H9 (cell line): ENCODE data around the gene KCNE2. TPM values are rescaled to one million over a fixed set of nuclear protein-coding genes. Genes with fewer than 3 reads are reported as not detected.

Source experiments
- DNase-seq: peaks from one replicate; pipeline ENCODE4 v3.0.0-alpha.2; 2017
- H2AFZ ChIP-seq: one replicate; pipeline ENCODE4 v1.6.1; 2013; ENCODE audit warnings: mild to moderate bottlenecking, low read length, control low read depth, moderate library complexity
- H2AK5ac ChIP-seq: 2 replicates; pipeline ENCODE4 v1.6.1; 2013; ENCODE audit warnings: low read length, control low read depth, mixed read lengths; ENCODE audit not compliant: insufficient read length
- H2BK120ac ChIP-seq: one replicate; pipeline ENCODE4 v1.6.1; 2013; ENCODE audit warnings: low read depth, mild to moderate bottlenecking, low read length, control low read depth, inconsistent platforms; ENCODE audit not compliant: poor library complexity, severe bottlenecking
- H2BK12ac ChIP-seq: 2 replicates; pipeline ENCODE4 v1.6.1; 2013; ENCODE audit warnings: low read length, control low read depth, mixed read lengths, low read depth; ENCODE audit not compliant: insufficient read length
- H2BK15ac ChIP-seq: 2 replicates; pipeline ENCODE4 v1.6.1; 2013; ENCODE audit warnings: low read depth, low read length, control low read depth
- H2BK20ac ChIP-seq: one replicate; pipeline ENCODE4 v1.6.1; 2013; ENCODE audit warnings: low read depth, mild to moderate bottlenecking, low read length, control low read depth, inconsistent platforms; ENCODE audit not compliant: poor library complexity, severe bottlenecking
- H2BK5ac ChIP-seq: 2 replicates; pipeline ENCODE4 v1.6.1; 2013; ENCODE audit warnings: low read length, control low read depth, mixed read lengths; ENCODE audit not compliant: insufficient read length
- H3K14ac ChIP-seq: 2 replicates; pipeline ENCODE4 v1.6.1; 2013; ENCODE audit warnings: low read length, control low read depth; ENCODE audit not compliant: insufficient read depth
- H3K18ac ChIP-seq: 2 replicates; pipeline ENCODE4 v1.6.1; 2013; ENCODE audit warnings: low read depth, mild to moderate bottlenecking, mixed read lengths, low read length, control low read depth; ENCODE audit not compliant: insufficient read length
- H3K23ac ChIP-seq: 2 replicates; pipeline ENCODE4 v1.6.1; 2013; ENCODE audit warnings: low read length, control low read depth, mixed read lengths, low read depth; ENCODE audit not compliant: insufficient read length
- H3K23me2 ChIP-seq: 2 replicates; pipeline ENCODE4 v1.6.1; 2013; ENCODE audit warnings: low read depth, mild to moderate bottlenecking, mixed read lengths, low read length, control low read depth; ENCODE audit not compliant: insufficient read length, poor library complexity, severe bottlenecking
- H3K27ac ChIP-seq: 2 replicates; pipeline ENCODE4 v1.5.1; 2013; ENCODE audit warnings: low read length, control low read depth, mixed read lengths, low read depth; ENCODE audit not compliant: insufficient read length
- H3K27me3 ChIP-seq: 2 replicates; pipeline ENCODE4 v1.6.1; 2013; ENCODE audit warnings: low read length, control low read depth, inconsistent platforms; ENCODE audit not compliant: insufficient read depth
- H3K4ac ChIP-seq: 2 replicates; pipeline ENCODE4 v1.6.1; 2013; ENCODE audit warnings: low read depth, mild to moderate bottlenecking, control low read depth, inconsistent platforms, low read length, moderate library complexity
- H3K4me1 ChIP-seq: 2 replicates; pipeline ENCODE4 v1.6.1; 2013; ENCODE audit warnings: low read length, control low read depth, inconsistent platforms; ENCODE audit not compliant: insufficient read depth
- H3K4me2 ChIP-seq: 2 replicates; pipeline ENCODE4 v1.6.1; 2013; ENCODE audit warnings: low read length, control low read depth, mixed read lengths; ENCODE audit not compliant: insufficient read length, insufficient read depth
- H3K56ac ChIP-seq: 2 replicates; pipeline ENCODE4 v1.6.1; 2013; ENCODE audit warnings: low read depth, mild to moderate bottlenecking, mixed read lengths, low read length, control low read depth; ENCODE audit not compliant: insufficient read length
- H3K79me1 ChIP-seq: 2 replicates; pipeline ENCODE4 v1.6.1; 2013; ENCODE audit warnings: low read depth, mild to moderate bottlenecking, moderate library complexity, low read length, control low read depth, inconsistent platforms; ENCODE audit not compliant: insufficient read depth, poor library complexity, severe bottlenecking
- H3K79me2 ChIP-seq: 2 replicates; pipeline ENCODE4 v1.6.1; 2013; ENCODE audit warnings: low read length, control low read depth, inconsistent platforms; ENCODE audit not compliant: insufficient read depth
- H3K9ac ChIP-seq: 2 replicates; pipeline ENCODE4 v1.6.1; 2013; ENCODE audit warnings: low read length, control low read depth, mixed read lengths; ENCODE audit not compliant: insufficient read length; ENCODE audit errors: extremely low read depth
- H3K9me3 ChIP-seq: one replicate; pipeline ENCODE4 v1.6.1; 2013; ENCODE audit warnings: low read depth, low read length, inconsistent platforms; ENCODE audit not compliant: control insufficient read depth
- H3T11ph ChIP-seq: one replicate; pipeline ENCODE4 v1.6.1; 2013; ENCODE audit warnings: mild to moderate bottlenecking, low read length, control low read depth, inconsistent platforms
- H4K20me1 ChIP-seq: one replicate; pipeline ENCODE4 v1.6.1; 2013; ENCODE audit not compliant: control insufficient read depth, insufficient read length, insufficient read depth
- H4K5ac ChIP-seq: 2 replicates; pipeline ENCODE4 v1.6.1; 2013; ENCODE audit warnings: low read depth, mild to moderate bottlenecking, mixed read lengths, low read length, control low read depth; ENCODE audit not compliant: insufficient read length
- H4K8ac ChIP-seq: replicated peaks from 2 replicates; pipeline ENCODE4 v1.6.1; 2013; ENCODE audit warnings: low read length, control low read depth, mixed read lengths, low read depth; ENCODE audit not compliant: insufficient read length
- H4K91ac ChIP-seq: 2 replicates; pipeline ENCODE4 v1.6.1; 2013; ENCODE audit warnings: low read depth, mild to moderate bottlenecking, moderate library complexity, mixed read lengths, low read length, control low read depth; ENCODE audit not compliant: insufficient read length
- H3K27ac Mint-ChIP-seq, 3 experiments: 2 replicates in 2 of 3; 3 replicates in 1 of 3; pipeline ENCODE4 v1.8.0; 2020 to 2021; ENCODE audit warnings: mixed read lengths in 3 of 3, mild to moderate bottlenecking in 1 of 3, moderate library complexity in 1 of 3
- H3K27me3 Mint-ChIP-seq: 2 replicates; pipeline ENCODE4 v1.8.0; 2021; ENCODE audit warnings: low read depth, mild to moderate bottlenecking, moderate library complexity, mixed read lengths
- H3K36me3 Mint-ChIP-seq, 3 experiments: 2 replicates in 2 of 3; 3 replicates in 1 of 3; pipeline ENCODE4 v1.8.0; 2020 to 2021; ENCODE audit warnings: low read depth in 3 of 3, mixed read lengths in 3 of 3; ENCODE audit not compliant: insufficient read depth in 1 of 3
- H3K4me1 Mint-ChIP-seq, 2 experiments: 2 replicates each; pipeline ENCODE4 v1.8.0; 2020; ENCODE audit warnings: mixed read lengths in 2 of 2
- H3K4me3 Mint-ChIP-seq, 2 experiments: 2 replicates in 1 of 2; 3 replicates in 1 of 2; pipeline ENCODE4 v1.8.0; 2020 to 2021; ENCODE audit warnings: mild to moderate bottlenecking in 2 of 2, mixed read lengths in 2 of 2, moderate library complexity in 1 of 2
- H3K9me3 Mint-ChIP-seq, 2 experiments: 2 replicates in 1 of 2; 3 replicates in 1 of 2; pipeline ENCODE4 v1.8.0; 2020; ENCODE audit warnings: mild to moderate bottlenecking in 2 of 2, mixed read lengths in 2 of 2, moderate library complexity in 1 of 2
- total RNA-seq: library from RNA; stranded (reverse); gene quantifications from 2 replicates; pipeline ENCODE4 v1.2.1, GENCODE V29; 2021
- TF ChIP-seq, protein P1 (sequence below): fragments of 200-600 bp; sonication (generic); conservative IDR thresholded peaks from 3 replicates; pipeline ENCODE4 v1.8.0; 2021; ENCODE audit warnings: antibody characterized with exemption, mild to moderate bottlenecking

Gene KCNE2
- total RNA-seq, 1 experiment from 2014 or later = not detected

DNA sequence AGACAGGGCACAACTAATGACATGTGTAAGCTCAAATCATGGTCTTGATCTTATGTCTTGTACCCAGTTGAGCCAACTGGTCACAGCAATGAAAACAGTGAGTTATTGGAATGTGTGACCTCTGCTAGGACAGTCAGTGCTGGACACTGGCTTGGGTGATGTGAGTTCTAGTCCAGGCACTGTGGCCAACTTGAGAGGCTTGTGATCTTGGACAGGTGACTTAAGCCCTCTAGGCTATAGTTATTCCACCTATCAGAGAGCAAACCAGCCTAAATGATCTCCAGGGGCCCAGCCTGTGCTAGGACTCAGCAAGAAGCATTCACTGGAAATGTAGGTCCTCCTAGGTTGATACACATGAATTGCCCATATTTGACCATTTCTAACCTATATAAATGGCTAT, 1.1 kb downstream of the KCNE2 start:
- H4K5ac ChIP-seq = no peak overlapping the region
- H4K8ac ChIP-seq = no peak overlapping the region
- H2BK12ac ChIP-seq = no peak overlapping the region
- H3K79me2 ChIP-seq = no peaks in the 10 kb centered on the region
- no peak overlapping the region for H2AFZ ChIP-seq
- no peak for DNase-seq
- Mint-ChIP-seq H3K27me3 (no peaks in the 10 kb centered on the region; the same call in 1 of the 2 replicates), H3K4me1 (peaks cover 9 to 10% of the 10 kb centered on the region in 2 experiments), H3K27ac (no peak overlapping the region), H3K4me3 (no peak overlapping the region), H3K36me3 (no peaks in the 10 kb centered on the region), H3K9me3 (no peaks in the 10 kb centered on the region)
- H2AK5ac ChIP-seq = no peak overlapping the region
- no peaks in the 10 kb centered on the region for H3K23me2 ChIP-seq
- no peak overlapping the region for H3K27ac ChIP-seq
- H3K9me3 ChIP-seq = no peaks in the 10 kb centered on the region
- H4K20me1 ChIP-seq = no peaks in the 10 kb centered on the region
- no peak overlapping the region for H2BK15ac ChIP-seq
- H3K9ac ChIP-seq = no peak overlapping the region
- H2BK20ac ChIP-seq = no peak overlapping the region
- H3K18ac ChIP-seq = no peak overlapping the region
- no peak overlapping the region for H3K56ac ChIP-seq
- no peak overlapping the region for H3K4me2 ChIP-seq
- H3T11ph ChIP-seq = no peak overlapping the region
- H2BK5ac ChIP-seq = no peak overlapping the region
- no peaks in the 10 kb centered on the region for H3K79me1 ChIP-seq
- no peak overlapping the region for H2BK120ac ChIP-seq
- no peak overlapping the region for H3K14ac ChIP-seq
- TF ChIP-seq, protein P1, sequence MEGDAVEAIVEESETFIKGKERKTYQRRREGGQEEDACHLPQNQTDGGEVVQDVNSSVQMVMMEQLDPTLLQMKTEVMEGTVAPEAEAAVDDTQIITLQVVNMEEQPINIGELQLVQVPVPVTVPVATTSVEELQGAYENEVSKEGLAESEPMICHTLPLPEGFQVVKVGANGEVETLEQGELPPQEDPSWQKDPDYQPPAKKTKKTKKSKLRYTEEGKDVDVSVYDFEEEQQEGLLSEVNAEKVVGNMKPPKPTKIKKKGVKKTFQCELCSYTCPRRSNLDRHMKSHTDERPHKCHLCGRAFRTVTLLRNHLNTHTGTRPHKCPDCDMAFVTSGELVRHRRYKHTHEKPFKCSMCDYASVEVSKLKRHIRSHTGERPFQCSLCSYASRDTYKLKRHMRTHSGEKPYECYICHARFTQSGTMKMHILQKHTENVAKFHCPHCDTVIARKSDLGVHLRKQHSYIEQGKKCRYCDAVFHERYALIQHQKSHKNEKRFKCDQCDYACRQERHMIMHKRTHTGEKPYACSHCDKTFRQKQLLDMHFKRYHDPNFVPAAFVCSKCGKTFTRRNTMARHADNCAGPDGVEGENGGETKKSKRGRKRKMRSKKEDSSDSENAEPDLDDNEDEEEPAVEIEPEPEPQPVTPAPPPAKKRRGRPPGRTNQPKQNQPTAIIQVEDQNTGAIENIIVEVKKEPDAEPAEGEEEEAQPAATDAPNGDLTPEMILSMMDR = no peak
- no peak overlapping the region for H3K4ac ChIP-seq
- H3K4me1 ChIP-seq = no peaks in the 10 kb centered on the region
- H3K27me3 ChIP-seq = no peaks in the 10 kb centered on the region
- H4K91ac ChIP-seq = no peak overlapping the region
- no peak overlapping the region for H3K23ac ChIP-seq
